NCI-H446 (cell line): ENCODE measurements around the gene RAET1E.
"Not testable (repeated sequence)": the region's sequence is repeated elsewhere in the genome, so short reads cannot be mapped to it uniquely, and the experiment has no call there.

Source experiments
- DNase-seq, 2 experiments: peaks; one replicate each; lab custom pipeline; 2025; lab: John Stamatoyannopoulos, UW

The RAET1E gene

GRCh38 chr6:149861603-149862423 lies 36.1 kb downstream of the RAET1E start:
- DNase-seq, result no peak

- DNase-seq, result no peak
These were observed 36.9 kb downstream of the RAET1E start for GRCh38 chr6:149860834-149861602.

GRCh38 chr6:149860513-149860833 lies 37.4 kb downstream of the RAET1E start:
- DNase-seq, result no peak

- DNase-seq, result no peak
These were observed 38.0 kb downstream of the RAET1E start for GRCh38 chr6:149859938-149860337.

GRCh38 chr6:149859368-149859767 lies 38.5 kb downstream of the RAET1E start:
- DNase-seq, result no peak

- no peak for DNase-seq
These were observed 40.4 kb downstream of the RAET1E start for GRCh38 chr6:149857541-149857940.

GRCh38 chr6:149856256-149856994 lies 41.5 kb downstream of the RAET1E start:
- no peak for DNase-seq

- DNase-seq, result no peak
These were observed 42.2 kb downstream of the RAET1E start for GRCh38 chr6:149855741-149856140.

GRCh38 chr6:149855040-149855654 lies 42.8 kb downstream of the RAET1E start:
- no peak for DNase-seq

- DNase-seq, result peak in 1 of 2 experiments; percentile 6
These were observed 43.4 kb downstream of the RAET1E start for GRCh38 chr6:149854532-149854931.

GRCh38 chr6:149854017-149854416 lies 43.9 kb downstream of the RAET1E start:
- not testable (repeated sequence) for DNase-seq

- DNase-seq, result no peak
These were observed 45.0 kb downstream of the RAET1E start for GRCh38 chr6:149852881-149853280.

- no peak for DNase-seq
These were observed 45.7 kb downstream of the RAET1E start for GRCh38 chr6:149852180-149852579.

- DNase-seq, result no peak
These were observed 46.3 kb downstream of the RAET1E start for GRCh38 chr6:149851461-149852110.

GRCh38 chr6:149848343-149848742 lies 49.6 kb downstream of the RAET1E start:
- not testable (repeated sequence) for DNase-seq
